ENCODE results near the gene AK2.

GRCh38 chr1:33042831-33043230 lies 6.1 kb upstream of the AK2 start:
- TF ChIP-seq, protein P1, sequence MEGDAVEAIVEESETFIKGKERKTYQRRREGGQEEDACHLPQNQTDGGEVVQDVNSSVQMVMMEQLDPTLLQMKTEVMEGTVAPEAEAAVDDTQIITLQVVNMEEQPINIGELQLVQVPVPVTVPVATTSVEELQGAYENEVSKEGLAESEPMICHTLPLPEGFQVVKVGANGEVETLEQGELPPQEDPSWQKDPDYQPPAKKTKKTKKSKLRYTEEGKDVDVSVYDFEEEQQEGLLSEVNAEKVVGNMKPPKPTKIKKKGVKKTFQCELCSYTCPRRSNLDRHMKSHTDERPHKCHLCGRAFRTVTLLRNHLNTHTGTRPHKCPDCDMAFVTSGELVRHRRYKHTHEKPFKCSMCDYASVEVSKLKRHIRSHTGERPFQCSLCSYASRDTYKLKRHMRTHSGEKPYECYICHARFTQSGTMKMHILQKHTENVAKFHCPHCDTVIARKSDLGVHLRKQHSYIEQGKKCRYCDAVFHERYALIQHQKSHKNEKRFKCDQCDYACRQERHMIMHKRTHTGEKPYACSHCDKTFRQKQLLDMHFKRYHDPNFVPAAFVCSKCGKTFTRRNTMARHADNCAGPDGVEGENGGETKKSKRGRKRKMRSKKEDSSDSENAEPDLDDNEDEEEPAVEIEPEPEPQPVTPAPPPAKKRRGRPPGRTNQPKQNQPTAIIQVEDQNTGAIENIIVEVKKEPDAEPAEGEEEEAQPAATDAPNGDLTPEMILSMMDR (IDR thresholded peaks at IDR 0.05): no peak
- TF ChIP-seq EZH2 (IDR thresholded peaks at IDR 0.05; ENCODE audit: borderline replicate concordance, insufficient read depth, low read depth, low read length, poor library complexity, severe bottlenecking): no peak
